ENCODE results near the gene RND1.

DNA sequence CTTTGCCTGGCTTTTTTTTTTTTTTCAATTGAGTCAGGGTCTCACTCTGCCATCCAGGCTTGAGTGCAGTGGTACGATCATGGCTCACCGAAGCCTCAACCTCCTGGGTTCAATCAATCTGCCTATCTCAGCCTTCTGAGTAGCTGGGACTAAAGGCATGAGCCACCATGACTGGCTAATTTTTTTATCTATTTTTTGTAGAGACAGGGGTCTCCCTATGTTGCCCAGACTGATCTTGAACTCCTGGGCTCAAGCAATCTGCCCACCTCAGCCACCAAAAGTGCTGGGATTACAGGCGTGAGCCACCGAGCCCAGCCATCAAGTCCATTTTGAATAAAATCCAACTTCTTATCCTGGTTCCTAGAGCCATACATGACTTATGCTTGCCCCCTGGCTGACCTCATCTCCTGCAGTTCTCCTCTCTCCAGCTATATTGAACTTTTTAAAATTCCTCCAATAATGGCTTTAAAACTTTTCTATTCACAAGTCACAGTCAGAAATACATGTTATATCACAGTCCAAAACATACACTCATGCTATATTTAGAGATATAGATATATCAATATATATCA lies 10.4 kb upstream of the RND1 start:
- TF ChIP-seq ZNF274 (IDR thresholded peaks at IDR 0.05; ENCODE audit: borderline replicate concordance, extremely low read depth, low read length) (no peak), RAD21 (IDR thresholded peaks at IDR 0.05 in 1 of 2, conservative IDR thresholded peaks at IDR 0.05 in 1 of 2; ENCODE audit: low read depth in 2 of 2, low read length in 2 of 2) (no peak), JUN (IDR thresholded peaks at IDR 0.05; ENCODE audit: low read depth, low read length) (no peak), SP1 (IDR thresholded peaks at IDR 0.05; ENCODE audit: low read depth, low read length) (no peak), SIN3A (conservative IDR thresholded peaks at IDR 0.05 in 1 of 2, IDR thresholded peaks at IDR 0.05 in 1 of 2; ENCODE audit: low read depth in 1 of 2, low read length in 2 of 2) (no peak), EGR1 (IDR thresholded peaks at IDR 0.05; ENCODE audit: borderline replicate concordance, low read depth, low read length) (no peak), EP300 (IDR thresholded peaks at IDR 0.05; ENCODE audit: borderline replicate concordance in 1 of 2, low read depth in 2 of 2, low read length in 2 of 2) (no peak), POLR2A (IDR thresholded peaks at IDR 0.05; ENCODE audit: control extremely low read depth in 1 of 2, low read depth in 2 of 2, low read length in 2 of 2) (no peak), CEBPB (IDR thresholded peaks at IDR 0.05; ENCODE audit: low read depth, low read length) (no peak), TAF1 (IDR thresholded peaks at IDR 0.05; ENCODE audit: low read depth, low read length) (no peak)
- TF ChIP-seq, protein P1, sequence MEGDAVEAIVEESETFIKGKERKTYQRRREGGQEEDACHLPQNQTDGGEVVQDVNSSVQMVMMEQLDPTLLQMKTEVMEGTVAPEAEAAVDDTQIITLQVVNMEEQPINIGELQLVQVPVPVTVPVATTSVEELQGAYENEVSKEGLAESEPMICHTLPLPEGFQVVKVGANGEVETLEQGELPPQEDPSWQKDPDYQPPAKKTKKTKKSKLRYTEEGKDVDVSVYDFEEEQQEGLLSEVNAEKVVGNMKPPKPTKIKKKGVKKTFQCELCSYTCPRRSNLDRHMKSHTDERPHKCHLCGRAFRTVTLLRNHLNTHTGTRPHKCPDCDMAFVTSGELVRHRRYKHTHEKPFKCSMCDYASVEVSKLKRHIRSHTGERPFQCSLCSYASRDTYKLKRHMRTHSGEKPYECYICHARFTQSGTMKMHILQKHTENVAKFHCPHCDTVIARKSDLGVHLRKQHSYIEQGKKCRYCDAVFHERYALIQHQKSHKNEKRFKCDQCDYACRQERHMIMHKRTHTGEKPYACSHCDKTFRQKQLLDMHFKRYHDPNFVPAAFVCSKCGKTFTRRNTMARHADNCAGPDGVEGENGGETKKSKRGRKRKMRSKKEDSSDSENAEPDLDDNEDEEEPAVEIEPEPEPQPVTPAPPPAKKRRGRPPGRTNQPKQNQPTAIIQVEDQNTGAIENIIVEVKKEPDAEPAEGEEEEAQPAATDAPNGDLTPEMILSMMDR (IDR thresholded peaks at IDR 0.05; ENCODE audit: control extremely low read depth in 1 of 3, insufficient read depth in 1 of 3, low read depth in 1 of 3, low read length in 3 of 3) = no peak
